Esophagus muscularis mucosa (tissue), 4 donors: ENCODE measurements around the gene THSD7A. TPM values are rescaled to one million over a fixed set of nuclear protein-coding genes. Genes with fewer than 3 reads are reported as not detected.

Source experiments
- DNase-seq: peaks from one replicate; pipeline ENCODE4 v3.0.0-alpha.2; 2017; ENCODE audit errors: extremely low spot score
- H3K27ac ChIP-seq, 4 donors: fragments of 200-600 bp; sonication (generic); replicated peaks in 1 of 4; 1 replicate in 3 of 4; 2 replicates in 1 of 4; pipeline ENCODE4 v1.5.1; 2016 to 2019; ENCODE audit warnings: mild to moderate bottlenecking in 1 of 4
- H3K27me3 ChIP-seq, 4 donors: fragments of 200-600 bp; sonication (generic); one replicate each; pipeline versions ENCODE4 v1.5.1 to v1.6.0; 2016 to 2019
- H3K36me3 ChIP-seq, 4 donors: fragments of 200-600 bp; sonication (generic); one replicate each; pipeline ENCODE4 v1.5.1; 2016 to 2019
- H3K4me1 ChIP-seq, 4 donors: fragments of 200-600 bp; sonication (generic); one replicate each; pipeline ENCODE4 v1.5.1; 2016 to 2019
- H3K4me3 ChIP-seq, 4 donors: fragments of 200-600 bp; sonication (generic); 1 replicate in 2 of 4; 2 replicates in 2 of 4; pipeline ENCODE4 v1.5.1; 2016 to 2019; ENCODE audit warnings: mild to moderate bottlenecking in 4 of 4, moderate library complexity in 1 of 4
- H3K9me3 ChIP-seq, 4 donors: fragments of 200-600 bp; sonication (generic); 1 replicate in 3 of 4; 2 replicates in 1 of 4; pipeline ENCODE4 v1.5.1; 2016 to 2019
- EP300 ChIP-seq: sonication (generic); formaldehyde crosslinking; IDR thresholded peaks from one replicate; pipeline ENCODE4 v1.6.1; 2017; ENCODE audit warnings: antibody characterized with exemption
- POLR2A ChIP-seq: fragments of 450-650 bp; IDR thresholded peaks from one replicate; pipeline ENCODE4 v1.6.1; 2017; ENCODE audit warnings: antibody characterized with exemption, moderate library complexity, mild to moderate bottlenecking, low read depth
- POLR2AphosphoS5 ChIP-seq, 2 donors: sonication (generic); formaldehyde crosslinking; IDR thresholded peaks; one replicate each; pipeline ENCODE4 v1.6.1; 2017; ENCODE audit warnings: antibody characterized with exemption in 2 of 2
- WGBS: methylation state at CpG from one replicate; pipeline ENCODE4 v1.1.5; 2018; 5-methylcytosine and 5-hydroxymethylcytosine counted together
- intact Hi-C: fragments of 100-400 bp; cut with DNase I; formaldehyde crosslinking; loops from one replicate; pipeline ENCODE4 v1.15.1; 2023
- total RNA-seq, 4 donors: library from RNA; depleted of rRNA; stranded (reverse); fragments of >200 nt; gene quantifications; one replicate each; pipeline versions ENCODE4 v1.1.0 to v1.2.1, GENCODE V29; 2016
- TF ChIP-seq, protein P1 (sequence below), 3 experiments: fragments of 200-600 bp in 2 of 3; fragments of 450-650 bp in 1 of 3; sonication (generic) in 2 of 3; IDR thresholded peaks; one replicate each; pipeline ENCODE4 v1.5.1; 2017 to 2019; ENCODE audit warnings: antibody characterized with exemption in 3 of 3, mild to moderate bottlenecking in 2 of 3, moderate library complexity in 1 of 3

The THSD7A gene
- total RNA-seq, 4 donors from 2014 or later, result 1.2 to 3.8 (median 2.8) TPM

DNA sequence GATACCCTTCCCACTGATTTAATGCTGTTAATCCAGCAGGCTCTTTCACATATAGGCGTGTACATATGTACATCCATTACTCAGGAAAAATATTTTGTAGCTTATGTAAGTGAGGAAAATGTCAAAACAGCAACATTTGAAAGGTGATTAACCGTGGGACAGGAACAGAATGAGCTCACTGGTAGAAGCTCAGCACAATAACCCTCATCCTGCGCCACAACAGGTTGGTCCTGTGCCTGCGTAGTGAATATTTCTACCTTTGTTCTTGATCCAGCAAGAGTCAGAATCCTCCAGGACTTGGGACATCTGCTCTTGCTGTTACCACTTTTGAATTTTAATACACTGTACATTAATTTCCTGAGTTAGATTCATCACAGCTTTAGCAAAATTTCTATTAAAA is 359.4 kb downstream of the THSD7A start:
- intact Hi-C loops, result no loop called here
- 87% methylated on average over 4 of the region's 4 CpGs for WGBS
- no peaks in the 10 kb centered on the region for H3K4me1 ChIP-seq
- DNase-seq, result no peak
- H3K9me3 ChIP-seq, result no peaks in the 10 kb centered on the region
- no peak overlapping the region for H3K27ac ChIP-seq
- no peak for TF ChIP-seq POLR2AphosphoS5 (IDR thresholded peaks at IDR 0.05)
- TF ChIP-seq EP300, result no peak
- no peak for TF ChIP-seq POLR2A
- TF ChIP-seq, protein P1, sequence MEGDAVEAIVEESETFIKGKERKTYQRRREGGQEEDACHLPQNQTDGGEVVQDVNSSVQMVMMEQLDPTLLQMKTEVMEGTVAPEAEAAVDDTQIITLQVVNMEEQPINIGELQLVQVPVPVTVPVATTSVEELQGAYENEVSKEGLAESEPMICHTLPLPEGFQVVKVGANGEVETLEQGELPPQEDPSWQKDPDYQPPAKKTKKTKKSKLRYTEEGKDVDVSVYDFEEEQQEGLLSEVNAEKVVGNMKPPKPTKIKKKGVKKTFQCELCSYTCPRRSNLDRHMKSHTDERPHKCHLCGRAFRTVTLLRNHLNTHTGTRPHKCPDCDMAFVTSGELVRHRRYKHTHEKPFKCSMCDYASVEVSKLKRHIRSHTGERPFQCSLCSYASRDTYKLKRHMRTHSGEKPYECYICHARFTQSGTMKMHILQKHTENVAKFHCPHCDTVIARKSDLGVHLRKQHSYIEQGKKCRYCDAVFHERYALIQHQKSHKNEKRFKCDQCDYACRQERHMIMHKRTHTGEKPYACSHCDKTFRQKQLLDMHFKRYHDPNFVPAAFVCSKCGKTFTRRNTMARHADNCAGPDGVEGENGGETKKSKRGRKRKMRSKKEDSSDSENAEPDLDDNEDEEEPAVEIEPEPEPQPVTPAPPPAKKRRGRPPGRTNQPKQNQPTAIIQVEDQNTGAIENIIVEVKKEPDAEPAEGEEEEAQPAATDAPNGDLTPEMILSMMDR (IDR thresholded peaks at IDR 0.05), result no peak
- H3K36me3 ChIP-seq, result no peaks in the 10 kb centered on the region
- no peak overlapping the region for H3K4me3 ChIP-seq
- no peaks in the 10 kb centered on the region for H3K27me3 ChIP-seq

DNA sequence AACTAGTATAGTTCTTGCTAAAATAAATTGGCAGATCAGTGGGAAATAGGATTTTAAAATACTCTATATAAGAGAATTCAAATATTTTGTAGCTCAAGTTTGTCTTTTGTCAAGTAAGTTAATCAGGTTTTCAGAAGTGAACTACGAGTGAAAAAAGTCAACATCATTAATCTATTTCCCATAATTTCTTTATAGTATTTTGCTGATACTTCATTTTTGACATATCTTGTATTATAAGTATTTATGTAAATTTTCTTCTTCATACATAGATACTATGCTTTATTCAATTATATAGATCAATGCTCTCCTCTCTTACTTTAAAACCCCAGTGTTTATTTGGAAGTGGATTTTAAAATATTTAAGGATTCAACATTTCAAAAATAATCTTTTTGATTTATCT is 360.7 kb downstream of the THSD7A start:
- intact Hi-C loops, result no loop called here
- H3K36me3 ChIP-seq, result no peaks in the 10 kb centered on the region
- H3K9me3 ChIP-seq, result no peaks in the 10 kb centered on the region
- 87% methylated on average over 1 of the region's 1 CpG for WGBS
- H3K27me3 ChIP-seq, result no peaks in the 10 kb centered on the region
- no peaks in the 10 kb centered on the region for H3K4me1 ChIP-seq
- H3K27ac ChIP-seq, result no peak overlapping the region
- no peak overlapping the region for H3K4me3 ChIP-seq
- TF ChIP-seq POLR2AphosphoS5 (IDR thresholded peaks at IDR 0.05) (no peak), POLR2A (no peak), EP300 (no peak)
- TF ChIP-seq, protein P1 (IDR thresholded peaks at IDR 0.05), result no peak
- DNase-seq, result no peak

DNA sequence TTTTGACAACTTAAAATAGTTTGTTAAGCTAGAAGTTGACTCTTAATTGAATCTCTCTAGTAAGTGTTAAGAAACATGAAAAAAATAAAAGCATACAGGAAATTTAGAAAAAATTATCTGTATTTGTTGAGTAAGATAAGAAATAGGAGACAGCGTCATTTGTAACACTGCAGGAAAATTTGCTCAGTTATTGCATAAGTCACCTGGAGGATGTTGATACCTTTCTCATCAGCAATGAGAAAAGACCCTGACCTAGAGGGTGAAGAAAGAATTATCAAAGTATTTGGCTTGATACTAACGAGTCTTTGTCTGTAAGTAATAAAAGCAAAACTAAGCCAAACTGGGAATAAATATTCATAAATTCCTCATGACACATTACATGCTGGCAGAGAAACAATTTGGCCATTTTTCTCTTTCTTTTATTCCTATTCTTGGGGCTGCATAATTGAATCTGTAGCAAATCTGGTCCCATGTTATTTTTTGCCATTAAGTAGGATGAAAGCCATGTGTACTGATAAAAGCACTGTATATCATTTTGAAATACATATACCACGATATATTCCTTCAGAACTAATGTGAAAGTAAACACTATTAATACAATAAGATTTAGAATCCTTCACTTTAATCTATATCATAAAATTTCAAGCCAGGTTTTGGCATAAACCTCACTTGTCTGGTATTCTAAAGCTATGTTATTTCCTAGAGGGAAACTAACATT is 362.8 kb downstream of the THSD7A start:
- Histone ChIP-seq H3K27ac (no peak overlapping the region), H3K4me3 (no peak overlapping the region), H3K27me3 (no peaks in the 10 kb centered on the region), H3K9me3 (no peaks in the 10 kb centered on the region), H3K4me1 (no peaks in the 10 kb centered on the region), H3K36me3 (no peaks in the 10 kb centered on the region)
- TF ChIP-seq, protein P1 (IDR thresholded peaks at IDR 0.05), result no peak
- no peak for TF ChIP-seq EP300
- TF ChIP-seq POLR2AphosphoS5 (IDR thresholded peaks at IDR 0.05), result no peak
- TF ChIP-seq POLR2A, result no peak
- intact Hi-C loops, result no loop called here
- no peak for DNase-seq
- 59% methylated on average over 3 of the region's 3 CpGs for WGBS

DNA sequence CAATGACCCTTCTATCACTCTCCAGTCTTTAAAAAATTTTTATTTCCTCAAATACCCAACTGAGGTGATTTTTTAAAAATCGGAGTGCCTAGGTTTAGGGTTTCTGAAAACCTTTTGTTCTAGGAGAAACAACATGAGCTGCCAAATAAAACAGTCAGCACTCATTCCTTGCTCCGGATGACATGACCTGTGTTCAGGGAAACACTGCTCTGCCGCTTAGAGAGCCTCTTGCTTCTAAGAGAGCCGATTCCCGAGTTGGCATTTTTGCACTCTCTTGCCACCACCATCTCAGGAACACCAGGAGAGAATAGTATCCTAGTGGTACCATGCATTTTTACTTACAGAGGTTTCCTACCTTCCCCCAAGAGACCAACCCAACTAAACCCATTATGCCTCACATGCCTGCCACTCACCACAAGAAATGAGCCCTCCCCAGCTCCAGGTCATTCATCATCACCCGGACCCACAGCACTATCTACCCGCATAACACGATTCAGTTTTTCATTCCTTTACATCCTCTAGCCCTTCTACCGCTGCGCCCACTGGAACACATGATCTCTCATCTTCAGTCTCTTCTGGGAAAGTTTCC is 365.4 kb downstream of the THSD7A start:
- TF ChIP-seq POLR2A (no peak), EP300 (no peak)
- Histone ChIP-seq H3K36me3 (no peaks in the 10 kb centered on the region), H3K27me3 (no peaks in the 10 kb centered on the region), H3K4me3 (no peak overlapping the region), H3K27ac (no peak overlapping the region), H3K4me1 (no peaks in the 10 kb centered on the region), H3K9me3 (no peaks in the 10 kb centered on the region)
- DNase-seq, result no peak
- intact Hi-C loops, result no loop called here
- 85% methylated on average over 10 of the region's 10 CpGs for WGBS

DNA sequence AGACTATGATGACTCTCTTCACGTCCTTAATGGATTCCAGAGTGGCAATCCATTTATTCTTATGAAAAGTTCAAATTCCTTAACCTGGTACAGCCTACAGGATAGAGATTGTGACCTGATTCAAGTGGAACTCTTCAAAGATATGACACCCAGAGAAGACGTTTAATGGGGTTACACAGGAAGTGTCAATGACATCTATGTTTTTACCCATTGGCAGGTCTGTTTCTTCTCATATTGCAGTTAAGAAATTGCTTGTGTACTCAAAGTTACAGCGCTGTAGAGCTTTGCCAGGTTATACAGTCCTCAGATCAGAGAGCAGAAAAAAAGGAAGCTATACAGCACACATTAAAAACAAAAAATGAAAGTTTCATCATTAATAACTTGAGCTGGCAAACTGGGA is 367.4 kb downstream of the THSD7A start:
- no peak for TF ChIP-seq EP300
- no peak for TF ChIP-seq POLR2AphosphoS5 (IDR thresholded peaks at IDR 0.05)
- TF ChIP-seq POLR2A, result no peak
- TF ChIP-seq, protein P1 (IDR thresholded peaks at IDR 0.05), result no peak
- WGBS, result 67% methylated on average over 3 of the region's 3 CpGs
- no peak overlapping the region for H3K4me3 ChIP-seq
- no peaks in the 10 kb centered on the region for H3K36me3 ChIP-seq
- no peak for DNase-seq
- intact Hi-C loops, result no loop called here
- H3K27me3 ChIP-seq, result no peaks in the 10 kb centered on the region
- H3K27ac ChIP-seq, result no peak overlapping the region
- H3K4me1 ChIP-seq, result no peaks in the 10 kb centered on the region
- H3K9me3 ChIP-seq, result no peaks in the 10 kb centered on the region
